ENCODE measurements around the gene NSF. TPM values are rescaled to one million over a fixed set of nuclear protein-coding genes. Genes with fewer than 3 reads are reported as not detected.

The NSF gene
- total RNA-seq, 1 donor from 2014 or later = 36.1 TPM

- intact Hi-C loops (cut with DNase I) = no loop called here
- no peak for DNase-seq (ENCODE audit: extremely low spot score in 2 of 2)
- TF ChIP-seq CTCF (IDR thresholded peaks at IDR 0.05) (no peak), POLR2A (IDR thresholded peaks at IDR 0.05) (no peak), POLR2AphosphoS5 (IDR thresholded peaks at IDR 0.05; ENCODE audit: insufficient read depth in 1 of 2, low read depth in 1 of 2) (no peak)
- Histone ChIP-seq H3K27ac (no peak overlapping the region), H3K36me3 (no peaks in the 10 kb centered on the region), H3K9me3 (no peaks in the 10 kb centered on the region), H3K4me1 (peaks cover 29% of the 10 kb centered on the region), H3K27me3 (no peaks in the 10 kb centered on the region), H3K4me3 (no peak overlapping the region)
These were observed 183.2 kb downstream of the NSF start for GRCh38 chr17:46773676-46774075.

- peaks cover 29% of the 10 kb centered on the region for H3K4me1 ChIP-seq
- H3K27me3 ChIP-seq = no peaks in the 10 kb centered on the region
- no peaks in the 10 kb centered on the region for H3K36me3 ChIP-seq
- H3K9me3 ChIP-seq = no peaks in the 10 kb centered on the region
- intact Hi-C loops (cut with DNase I) = no loop called here
- no peak for TF ChIP-seq POLR2A (IDR thresholded peaks at IDR 0.05)
- TF ChIP-seq POLR2AphosphoS5 (IDR thresholded peaks at IDR 0.05; ENCODE audit: insufficient read depth in 1 of 2, low read depth in 1 of 2) = no peak
- TF ChIP-seq CTCF (IDR thresholded peaks at IDR 0.05) = no peak
- no peak overlapping the region for H3K27ac ChIP-seq
- DNase-seq (ENCODE audit: extremely low spot score in 2 of 2) = no peak
- H3K4me3 ChIP-seq = no peak overlapping the region
These were observed 183.8 kb downstream of the NSF start for GRCh38 chr17:46774108-46774737.

GRCh38 chr17:46776298-46777005, 186.0 kb downstream of the NSF start:
- no peak for DNase-seq (ENCODE audit: extremely low spot score in 2 of 2)
- H3K9me3 ChIP-seq = no peaks in the 10 kb centered on the region
- H3K4me1 ChIP-seq = peaks cover 9% of the 10 kb centered on the region
- intact Hi-C loops (cut with DNase I) = no loop called here
- TF ChIP-seq CTCF (IDR thresholded peaks at IDR 0.05) (no peak), POLR2A (IDR thresholded peaks at IDR 0.05) (no peak), POLR2AphosphoS5 (IDR thresholded peaks at IDR 0.05; ENCODE audit: insufficient read depth in 1 of 2, low read depth in 1 of 2) (no peak)
- H3K36me3 ChIP-seq = no peaks in the 10 kb centered on the region
- H3K4me3 ChIP-seq = no peak overlapping the region
- no peaks in the 10 kb centered on the region for H3K27me3 ChIP-seq
- H3K27ac ChIP-seq = no peak overlapping the region

GRCh38 chr17:46777943-46778915, 187.8 kb downstream of the NSF start:
- H3K4me1 ChIP-seq = no peaks in the 10 kb centered on the region
- no peak overlapping the region for H3K4me3 ChIP-seq
- intact Hi-C loops (cut with DNase I) = no loop called here
- no peaks in the 10 kb centered on the region for H3K36me3 ChIP-seq
- H3K27me3 ChIP-seq = no peaks in the 10 kb centered on the region
- no peak overlapping the region for H3K27ac ChIP-seq
- H3K9me3 ChIP-seq = no peaks in the 10 kb centered on the region
- no peak for TF ChIP-seq POLR2AphosphoS5 (IDR thresholded peaks at IDR 0.05; ENCODE audit: insufficient read depth in 1 of 2, low read depth in 1 of 2)
- TF ChIP-seq CTCF (IDR thresholded peaks at IDR 0.05) = no peak
- no peak for TF ChIP-seq POLR2A (IDR thresholded peaks at IDR 0.05)
- no peak for DNase-seq (ENCODE audit: extremely low spot score in 2 of 2)
